ENCODE results near the gene LUC7L3.

The LUC7L3 gene

DNA sequence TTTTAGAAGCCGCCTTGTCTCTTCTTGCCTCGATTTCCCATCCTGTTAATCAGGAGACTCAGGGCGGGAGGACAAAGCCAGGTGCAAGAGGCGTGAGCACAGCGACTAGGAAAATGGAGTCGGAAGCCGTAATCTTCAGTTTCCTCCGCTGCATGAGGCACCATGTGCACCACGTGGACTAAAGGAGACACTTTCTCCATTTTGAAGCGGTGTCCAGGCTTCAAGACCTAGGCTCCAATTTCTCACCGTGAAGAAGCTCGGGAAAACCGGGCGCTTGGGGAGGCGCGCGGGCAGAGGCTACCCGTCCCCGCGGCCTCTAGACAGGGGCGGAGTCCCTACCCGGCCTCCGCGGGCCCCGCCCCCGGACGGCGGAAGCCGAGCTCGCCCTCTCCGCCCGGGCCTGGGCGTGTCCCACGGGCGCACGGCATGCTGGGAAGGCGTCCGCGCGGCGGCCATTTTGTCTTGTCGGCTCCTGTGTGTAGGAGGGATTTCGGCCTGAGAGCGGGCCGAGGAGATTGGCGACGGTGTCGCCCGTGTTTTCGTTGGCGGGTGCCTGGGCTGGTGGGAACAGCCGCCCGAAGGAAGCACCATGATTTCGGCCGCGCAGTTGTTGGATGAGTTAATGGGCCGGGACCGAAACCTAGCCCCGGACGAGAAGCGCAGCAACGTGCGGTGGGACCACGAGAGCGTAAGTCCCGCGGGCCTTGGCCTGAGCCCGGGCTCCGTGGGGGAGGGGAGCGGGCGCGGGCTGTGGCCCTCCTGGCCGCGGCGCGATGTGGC, at the start of gene LUC7L3 (continued):
- TF ChIP-seq ZNF423 (tag by site-specific recombination; IDR thresholded peaks at IDR 0.05), result no peak
- TF ChIP-seq ZNF214 (tag by site-specific recombination; IDR thresholded peaks at IDR 0.05; ENCODE audit: borderline replicate concordance), result no peak
- TF ChIP-seq ZNF843 (tag by site-specific recombination; IDR thresholded peaks at IDR 0.05), result peak; percentile 76
- TF ChIP-seq ZNF138 (tag by site-specific recombination; IDR thresholded peaks at IDR 0.05; ENCODE audit: borderline replicate concordance), result no peak
- TF ChIP-seq ZNF621 (tag by site-specific recombination; IDR thresholded peaks at IDR 0.05), result no peak
- no peak for TF ChIP-seq ZNF704 (tag by site-specific recombination; IDR thresholded peaks at IDR 0.05)
- TF ChIP-seq, protein P1, sequence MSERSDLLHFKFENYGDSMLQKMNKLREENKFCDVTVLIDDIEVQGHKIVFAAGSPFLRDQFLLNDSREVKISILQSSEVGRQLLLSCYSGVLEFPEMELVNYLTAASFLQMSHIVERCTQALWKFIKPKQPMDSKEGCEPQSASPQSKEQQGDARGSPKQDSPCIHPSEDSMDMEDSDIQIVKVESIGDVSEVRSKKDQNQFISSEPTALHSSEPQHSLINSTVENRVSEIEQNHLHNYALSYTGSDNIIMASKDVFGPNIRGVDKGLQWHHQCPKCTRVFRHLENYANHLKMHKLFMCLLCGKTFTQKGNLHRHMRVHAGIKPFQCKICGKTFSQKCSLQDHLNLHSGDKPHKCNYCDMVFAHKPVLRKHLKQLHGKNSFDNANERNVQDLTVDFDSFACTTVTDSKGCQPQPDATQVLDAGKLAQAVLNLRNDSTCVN (tag by site-specific recombination; optimal IDR thresholded peaks at IDR 0.05), result peak; percentile 96
- TF ChIP-seq REPIN1 (tag by site-specific recombination; IDR thresholded peaks at IDR 0.05; ENCODE audit: low read depth), result no peak
- no peak for TF ChIP-seq ZSCAN16 (tag by site-specific recombination; IDR thresholded peaks at IDR 0.05)
- TF ChIP-seq ZNF513 (tag by site-specific recombination; IDR thresholded peaks at IDR 0.05), result no peak
- TF ChIP-seq ZNF558 (tag by site-specific recombination; IDR thresholded peaks at IDR 0.05), result no peak
- no peak; the same call in 1 of the 2 replicates for TF ChIP-seq WT1 (tag by site-specific recombination; IDR thresholded peaks at IDR 0.05)
- no peak for TF ChIP-seq ZNF37A (tag by site-specific recombination; IDR thresholded peaks at IDR 0.05)
- no peak for TF ChIP-seq ZBTB49 (tag by site-specific recombination; IDR thresholded peaks at IDR 0.05; ENCODE audit: low read depth)
- TF ChIP-seq ZNF791 (tag by site-specific recombination; IDR thresholded peaks at IDR 0.05), result no peak
- TF ChIP-seq MZF1 (tag by site-specific recombination; IDR thresholded peaks at IDR 0.05; ENCODE audit: borderline replicate concordance), result peak; percentile 69; the same call in 1 of the 2 replicates
- TF ChIP-seq ZNF596 (tag by site-specific recombination; IDR thresholded peaks at IDR 0.05), result no peak
- TF ChIP-seq, protein P2, sequence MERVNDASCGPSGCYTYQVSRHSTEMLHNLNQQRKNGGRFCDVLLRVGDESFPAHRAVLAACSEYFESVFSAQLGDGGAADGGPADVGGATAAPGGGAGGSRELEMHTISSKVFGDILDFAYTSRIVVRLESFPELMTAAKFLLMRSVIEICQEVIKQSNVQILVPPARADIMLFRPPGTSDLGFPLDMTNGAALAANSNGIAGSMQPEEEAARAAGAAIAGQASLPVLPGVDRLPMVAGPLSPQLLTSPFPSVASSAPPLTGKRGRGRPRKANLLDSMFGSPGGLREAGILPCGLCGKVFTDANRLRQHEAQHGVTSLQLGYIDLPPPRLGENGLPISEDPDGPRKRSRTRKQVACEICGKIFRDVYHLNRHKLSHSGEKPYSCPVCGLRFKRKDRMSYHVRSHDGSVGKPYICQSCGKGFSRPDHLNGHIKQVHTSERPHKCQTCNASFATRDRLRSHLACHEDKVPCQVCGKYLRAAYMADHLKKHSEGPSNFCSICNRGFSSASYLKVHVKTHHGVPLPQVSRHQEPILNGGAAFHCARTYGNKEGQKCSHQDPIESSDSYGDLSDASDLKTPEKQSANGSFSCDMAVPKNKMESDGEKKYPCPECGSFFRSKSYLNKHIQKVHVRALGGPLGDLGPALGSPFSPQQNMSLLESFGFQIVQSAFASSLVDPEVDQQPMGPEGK (tag by site-specific recombination; IDR thresholded peaks at IDR 0.05), result peak; percentile 79
- TF ChIP-seq HOXA7 (CRISPR knock-in tag; IDR thresholded peaks at IDR 0.05; ENCODE audit: borderline replicate concordance), result no peak
- peak; percentile 89 for TF ChIP-seq ZEB2 (tag by site-specific recombination; IDR thresholded peaks at IDR 0.05)
- no peak for TF ChIP-seq ZNF239 (tag by site-specific recombination; IDR thresholded peaks at IDR 0.05)
- peak; percentile 98 for TF ChIP-seq ZBTB8A (tag by site-specific recombination; IDR thresholded peaks at IDR 0.05)
- TF ChIP-seq SP2 (tag by site-specific recombination; IDR thresholded peaks at IDR 0.05), result peak; percentile 75
- no peak for TF ChIP-seq ZNF404 (tag by site-specific recombination; IDR thresholded peaks at IDR 0.05)
- no peak for TF ChIP-seq ZNF19 (tag by site-specific recombination; IDR thresholded peaks at IDR 0.05; ENCODE audit: low read depth)
- TF ChIP-seq ZNF121 (tag by site-specific recombination; IDR thresholded peaks at IDR 0.05), result 0 out of 2 replicates have a peak, but pooled peaks have one; percentile 36
- no peak for TF ChIP-seq OSR2 (tag by site-specific recombination; IDR thresholded peaks at IDR 0.05)
- TF ChIP-seq HIC1 (tag by site-specific recombination; IDR thresholded peaks at IDR 0.05), result peak; percentile 76
- TF ChIP-seq ZNF768 (tag by site-specific recombination; IDR thresholded peaks at IDR 0.05), result no peak
- TF ChIP-seq ZNF510 (tag by site-specific recombination; IDR thresholded peaks at IDR 0.05; ENCODE audit: insufficient replicate concordance), result no peak
- TF ChIP-seq GFI1B (tag by site-specific recombination; IDR thresholded peaks at IDR 0.05), result no peak
